A549 (cell line): ENCODE results near the gene MALAT1. TPM values are rescaled to one million over a fixed set of nuclear protein-coding genes. Genes with fewer than 3 reads are reported as not detected.

Experiments used
- ATAC-seq, 2 experiments: fragments of 200-7000 bp in 1 of 2; fragments of >200 bp in 1 of 2; cut with Nextera tagmentation in 1 of 2; cut with Tn5 transposase in 1 of 2; 3 replicates each; pipeline versions ENCODE4 v1.8.0 to v1.9.1; 2018 to 2020; ENCODE audit warnings: mild to moderate bottlenecking in 1 of 2, moderate library complexity in 1 of 2
- CTCF ChIA-PET: fragments of 300-600 bp; sonication (Branson Sonifier 250); formaldehyde crosslinking; extraction: SDS; loops from one replicate; lab custom pipeline; 2021; ENCODE audit warnings: antibody characterized with exemption, inconsistent platforms; lab: Yijun Ruan, JAX
- POLR2A ChIA-PET: fragments of 350-600 bp; formaldehyde crosslinking; extraction: SDS; loops from one replicate; lab custom pipeline; 2021; ENCODE audit warnings: antibody characterized with exemption, inconsistent platforms; lab: Yijun Ruan, JAX
- DNase-seq, 2 experiments: peaks; one replicate each; pipeline versions ENCODE4 v3.0.0 to v3.0.0-alpha.2; 2011 to 2016; ENCODE audit warnings: low read depth in 1 of 2, low spot score in 1 of 2
- FAIRE-seq: peaks from 2 replicates; lab custom pipeline; 2011; peaks lifted over from hg19 to GRCh38; lab: Jason Lieb, UNC
- H3K27ac ChIP-seq, 2 experiments: fragments of >200 bp; sonication (Bioruptor Twin); formaldehyde crosslinking; 3 replicates each; pipeline ENCODE4 v1.5.1; 2016 to 2017
- H3K4me1 ChIP-seq: fragments of >200 bp; sonication (Bioruptor Twin); formaldehyde crosslinking; 3 replicates; pipeline ENCODE4 v1.6.1; 2016
- H3K4me2 ChIP-seq: fragments of >200 bp; sonication (Bioruptor Twin); formaldehyde crosslinking; 3 replicates; pipeline ENCODE4 v1.6.1; 2016
- H3K4me3 ChIP-seq: fragments of >200 bp; sonication (Bioruptor Twin); formaldehyde crosslinking; 3 replicates; pipeline ENCODE4 v1.5.1; 2016
- H3K9me3 ChIP-seq: fragments of >200 bp; sonication (Bioruptor Twin); formaldehyde crosslinking; 3 replicates; pipeline ENCODE4 v1.6.1; 2016
- CEBPB ChIP-seq, 2 experiments: fragments of >200 bp in 1 of 2; sonication (Bioruptor Twin) in 1 of 2; formaldehyde crosslinking in 1 of 2; IDR thresholded peaks; 2 replicates each; pipeline ENCODE4 v1.6.1; 2012 to 2016
- CTCF ChIP-seq: fragments of >200 bp; sonication (Bioruptor Twin); formaldehyde crosslinking; IDR thresholded peaks from 3 replicates; pipeline ENCODE4 v1.5.1; 2016
- EHF ChIP-seq: fragments of 250-450 bp; sonication (Bioruptor Pico); IDR thresholded peaks from 2 replicates; pipeline ENCODE4 v1.5.0; 2020; ENCODE audit warnings: mild to moderate bottlenecking
- FOSB ChIP-seq: fragments of 250-450 bp; sonication (Bioruptor Pico); IDR thresholded peaks from 2 replicates; pipeline ENCODE4 v1.5.0; 2020; ENCODE audit warnings: mild to moderate bottlenecking, moderate library complexity
- FOSL2 ChIP-seq, 2 experiments: fragments of 450-650 bp in 1 of 2; fragments of >200 bp in 1 of 2; sonication (Bioruptor Twin) in 1 of 2; formaldehyde crosslinking; IDR thresholded peaks; 2 replicates each; pipeline versions ENCODE4 v1.5.0 to v1.6.1; 2016 to 2020; ENCODE audit warnings: mild to moderate bottlenecking in 1 of 2, moderate library complexity in 1 of 2
- GATA3 ChIP-seq: IDR thresholded peaks from 2 replicates; pipeline ENCODE4 v1.6.1; 2012; ENCODE audit warnings: borderline replicate concordance
- HMGXB4 ChIP-seq: fragments of 250-450 bp; sonication (Bioruptor Pico); IDR thresholded peaks from 2 replicates; pipeline ENCODE4 v1.5.0; 2021; ENCODE audit warnings: mild to moderate bottlenecking, moderate library complexity, borderline replicate concordance
- HOXA7 ChIP-seq: fragments of 250-450 bp; sonication (Bioruptor Pico); IDR thresholded peaks from 2 replicates; pipeline ENCODE4 v1.5.0; 2020; ENCODE audit warnings: mild to moderate bottlenecking, moderate library complexity
- HOXB5 ChIP-seq: fragments of 250-450 bp; sonication (Bioruptor Pico); IDR thresholded peaks from 2 replicates; pipeline ENCODE4 v1.5.0; 2020; ENCODE audit warnings: mild to moderate bottlenecking, moderate library complexity
- JUN ChIP-seq, 2 experiments: fragments of >200 bp; sonication (Bioruptor Twin); formaldehyde crosslinking; IDR thresholded peaks; 2 replicates in 1 of 2; 3 replicates in 1 of 2; pipeline ENCODE4 v1.6.1; 2016 to 2017
- KDM1A ChIP-seq: fragments of 200-600 bp; sonication (generic); IDR thresholded peaks from 2 replicates; pipeline ENCODE4 v1.6.1; 2016; ENCODE audit warnings: low read depth, mild to moderate bottlenecking
- MYC ChIP-seq: IDR thresholded peaks from 2 replicates; pipeline ENCODE4 v1.6.1; 2012; ENCODE audit warnings: mild to moderate bottlenecking, inconsistent platforms, low read length, improper control_type of control experiment, borderline replicate concordance
- NR3C1 ChIP-seq: fragments of >200 bp; sonication (Bioruptor Twin); formaldehyde crosslinking; IDR thresholded peaks from 3 replicates; pipeline ENCODE4 v1.6.1; 2017
- POLR2A ChIP-seq: IDR thresholded peaks from 2 replicates; pipeline ENCODE4 v1.6.1; 2012; ENCODE audit warnings: mild to moderate bottlenecking, low read length
- POLR2AphosphoS2 ChIP-seq: conservative IDR thresholded peaks from 2 replicates; pipeline ENCODE4 v1.6.1; 2012; ENCODE audit warnings: low read length, improper control_type of control experiment, inconsistent platforms
- RARB ChIP-seq: fragments of 250-450 bp; sonication (Bioruptor Pico); IDR thresholded peaks from 2 replicates; pipeline ENCODE4 v1.8.0; 2021; ENCODE audit warnings: mild to moderate bottlenecking, moderate library complexity
- REST ChIP-seq: fragments of 200-600 bp; sonication (generic); IDR thresholded peaks from 2 replicates; pipeline ENCODE4 v1.6.1; 2016; ENCODE audit warnings: antibody characterized with exemption, mild to moderate bottlenecking, moderate library complexity
- TFCP2L1 ChIP-seq: fragments of 250-450 bp; sonication (Bioruptor Pico); IDR thresholded peaks from 2 replicates; pipeline ENCODE4 v1.5.0; 2021; ENCODE audit warnings: mild to moderate bottlenecking
- TP53 ChIP-seq: fragments of 250-450 bp; sonication (Bioruptor Pico); IDR thresholded peaks from 2 replicates; pipeline ENCODE4 v1.5.0; 2021; ENCODE audit warnings: mild to moderate bottlenecking, moderate library complexity
- ZSCAN20 ChIP-seq: fragments of 250-450 bp; sonication (Bioruptor Pico); IDR thresholded peaks from 2 replicates; pipeline ENCODE4 v1.8.0; 2022; ENCODE audit warnings: mild to moderate bottlenecking, moderate library complexity
- WGBS: methylation state at CpG from one replicate; pipeline ENCODE4 v1.1.6; 2017; ENCODE audit errors: missing lambda C conversion rate; 5-methylcytosine and 5-hydroxymethylcytosine counted together
- polyA plus RNA-seq, 4 experiments: library from polyadenylated mRNA; depleted of rRNA in 3 of 4; stranded (reverse); fragments of >200 nt; fragmentation: RNase III in 1 of 4; extraction: RNeasy Plus Mini Kit Qiagen cat#74134 plus additional on column Dnase treatment in 1 of 4; gene quantifications; 2 replicates in 3 of 4; 3 replicates in 1 of 4; pipeline ENCODE4 v1.2.3, GENCODE V29; 2011 to 2017
- TF ChIP-seq, protein P1 (sequence below): fragments of 250-450 bp; sonication (Bioruptor Pico); IDR thresholded peaks from 2 replicates; pipeline ENCODE4 v1.5.0; 2020; ENCODE audit warnings: low read depth, mild to moderate bottlenecking, moderate library complexity
- TF ChIP-seq, protein P2 (sequence below): IDR thresholded peaks from 2 replicates; pipeline ENCODE4 v1.6.1; 2012

The MALAT1 gene
- polyA plus RNA-seq, 2 of the 4 experiments (the other 2 are of a cell fraction), result 188 to 1,041 TPM

DNA sequence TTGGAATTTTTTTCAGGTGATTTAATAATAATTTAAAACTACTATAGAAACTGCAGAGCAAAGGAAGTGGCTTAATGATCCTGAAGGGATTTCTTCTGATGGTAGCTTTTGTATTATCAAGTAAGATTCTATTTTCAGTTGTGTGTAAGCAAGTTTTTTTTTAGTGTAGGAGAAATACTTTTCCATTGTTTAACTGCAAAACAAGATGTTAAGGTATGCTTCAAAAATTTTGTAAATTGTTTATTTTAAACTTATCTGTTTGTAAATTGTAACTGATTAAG, 3.4 kb downstream of the MALAT1 start:
- FAIRE-seq (no peak), ATAC-seq (no peak), DNase-seq (no peak)
- CTCF ChIA-PET, result interaction anchor here (0.7 to 30.0 kb wide), 9 partner anchors 8 to 86 kb away, joined by 3 to 947 read pairs (median 3); no protein-coding TSS in a partner anchor
- peak overlapping the region; percentile 84 for H3K4me2 ChIP-seq
- peaks cover 19% of the 10 kb centered on the region for H3K4me1 ChIP-seq
- peak overlapping the region; percentile 90 for H3K4me3 ChIP-seq
- POLR2A ChIA-PET, result interaction anchor here (0.7 to 26.7 kb wide), 9 partner anchors 12 to 80 kb away, joined by 3 to 1006 read pairs (median 5); partner anchors contain the start of gene NEAT1
- H3K27ac ChIP-seq, result peak overlapping the region; percentile 98 to 100
- no peak for TF ChIP-seq GATA3
- no peaks in the 10 kb centered on the region for H3K9me3 ChIP-seq

- DNase-seq (peak in 1 of 2 experiments; percentile 69), FAIRE-seq (no peak), ATAC-seq (no peak)
- H3K27ac ChIP-seq, result peak overlapping the region; percentile 89 to 100
- CTCF ChIA-PET, result interaction anchor here (0.8 to 30.0 kb wide), 7 partner anchors 8 to 85 kb away, joined by 3 to 947 read pairs (median 3); no protein-coding TSS in a partner anchor
- H3K4me1 ChIP-seq, result peaks cover 21% of the 10 kb centered on the region
- POLR2A ChIA-PET, result interaction anchor here (0.7 to 26.7 kb wide), 8 partner anchors 13 to 80 kb away, joined by 3 to 1006 read pairs (median 204); partner anchors contain the start of gene NEAT1
- no peaks in the 10 kb centered on the region for H3K9me3 ChIP-seq
- WGBS, result under 1% methylated on average over 6 of the region's 6 CpGs
- TF ChIP-seq, protein P1, sequence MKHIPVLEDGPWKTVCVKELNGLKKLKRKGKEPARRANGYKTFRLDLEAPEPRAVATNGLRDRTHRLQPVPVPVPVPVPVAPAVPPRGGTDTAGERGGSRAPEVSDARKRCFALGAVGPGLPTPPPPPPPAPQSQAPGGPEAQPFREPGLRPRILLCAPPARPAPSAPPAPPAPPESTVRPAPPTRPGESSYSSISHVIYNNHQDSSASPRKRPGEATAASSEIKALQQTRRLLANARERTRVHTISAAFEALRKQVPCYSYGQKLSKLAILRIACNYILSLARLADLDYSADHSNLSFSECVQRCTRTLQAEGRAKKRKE (CRISPR knock-in tag), result peak; percentile 88
- no peak for TF ChIP-seq FOSL2 (IDR thresholded peaks at IDR 0.05)
- TF ChIP-seq FOSL2 (CRISPR knock-in tag; IDR thresholded peaks at IDR 0.05), result peak; percentile 32; the same call in 1 of the 2 replicates
- TF ChIP-seq, protein P2, sequence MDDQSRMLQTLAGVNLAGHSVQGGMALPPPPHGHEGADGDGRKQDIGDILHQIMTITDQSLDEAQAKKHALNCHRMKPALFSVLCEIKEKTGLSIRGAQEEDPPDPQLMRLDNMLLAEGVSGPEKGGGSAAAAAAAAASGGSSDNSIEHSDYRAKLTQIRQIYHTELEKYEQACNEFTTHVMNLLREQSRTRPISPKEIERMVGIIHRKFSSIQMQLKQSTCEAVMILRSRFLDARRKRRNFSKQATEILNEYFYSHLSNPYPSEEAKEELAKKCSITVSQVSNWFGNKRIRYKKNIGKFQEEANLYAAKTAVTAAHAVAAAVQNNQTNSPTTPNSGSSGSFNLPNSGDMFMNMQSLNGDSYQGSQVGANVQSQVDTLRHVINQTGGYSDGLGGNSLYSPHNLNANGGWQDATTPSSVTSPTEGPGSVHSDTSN, result 0 out of 2 replicates have a peak, but pooled peaks have one; percentile 43
- TF ChIP-seq FOSB (CRISPR knock-in tag), result peak; percentile 97
- TF ChIP-seq MYC, result no peak
- peak; percentile 98 for TF ChIP-seq HOXA7 (CRISPR knock-in tag)
- peak; percentile 45; the same call in 1 of the 2 replicates for TF ChIP-seq REST
- TF ChIP-seq HMGXB4, result no peak; the same call in 1 of the 2 replicates
- 0 out of 3 replicates have a peak, but pooled peaks have one; percentile 16 for TF ChIP-seq NR3C1
- TF ChIP-seq RARB (CRISPR knock-in tag), result peak; percentile 92
- peak; percentile 69 for TF ChIP-seq EHF (CRISPR knock-in tag)
- no peak for TF ChIP-seq POLR2A
- no peak for TF ChIP-seq KDM1A
- peak; percentile 95 for TF ChIP-seq POLR2AphosphoS2
- peak in 1 of 2 experiments; percentile 50; a peak in 2 of 4 replicates for TF ChIP-seq CEBPB (IDR thresholded peaks at IDR 0.05)
- no peak for TF ChIP-seq ZSCAN20 (CRISPR knock-in tag)
- peak; percentile 89 to 92 for TF ChIP-seq JUN (IDR thresholded peaks at IDR 0.05)
- TF ChIP-seq TP53 (CRISPR knock-in tag), result peak; percentile 99
- peak; percentile 31; the same call in 1 of the 2 replicates for TF ChIP-seq HOXB5 (CRISPR knock-in tag)
- TF ChIP-seq TFCP2L1, result peak; percentile 98
- TF ChIP-seq CTCF, result no peak
- peak overlapping the region; percentile 90 for H3K4me3 ChIP-seq
- H3K4me2 ChIP-seq, result peak overlapping the region; percentile 84
These were observed 3.9 kb downstream of the MALAT1 start for GRCh38 chr11:65502555-65503367.
